Testis (tissue), 2 donors: Measurements from ENCODE around the gene SSBP3.

ENCODE experiments used
- POLR2A ChIP-seq: fragments of 450-650 bp; IDR thresholded peaks from one replicate; pipeline ENCODE4 v1.6.1; 2017; ENCODE audit warnings: antibody characterized with exemption, mild to moderate bottlenecking, moderate library complexity
- TF ChIP-seq, protein P1 (sequence below), 3 experiments: fragments of 450-650 bp in 2 of 3; fragments of 200-600 bp in 1 of 3; sonication (generic) in 1 of 3; IDR thresholded peaks; one replicate each; pipeline ENCODE4 v1.5.1; 2016 to 2019; ENCODE audit warnings: antibody characterized with exemption in 3 of 3, mild to moderate bottlenecking in 2 of 3, moderate library complexity in 1 of 3

DNA sequence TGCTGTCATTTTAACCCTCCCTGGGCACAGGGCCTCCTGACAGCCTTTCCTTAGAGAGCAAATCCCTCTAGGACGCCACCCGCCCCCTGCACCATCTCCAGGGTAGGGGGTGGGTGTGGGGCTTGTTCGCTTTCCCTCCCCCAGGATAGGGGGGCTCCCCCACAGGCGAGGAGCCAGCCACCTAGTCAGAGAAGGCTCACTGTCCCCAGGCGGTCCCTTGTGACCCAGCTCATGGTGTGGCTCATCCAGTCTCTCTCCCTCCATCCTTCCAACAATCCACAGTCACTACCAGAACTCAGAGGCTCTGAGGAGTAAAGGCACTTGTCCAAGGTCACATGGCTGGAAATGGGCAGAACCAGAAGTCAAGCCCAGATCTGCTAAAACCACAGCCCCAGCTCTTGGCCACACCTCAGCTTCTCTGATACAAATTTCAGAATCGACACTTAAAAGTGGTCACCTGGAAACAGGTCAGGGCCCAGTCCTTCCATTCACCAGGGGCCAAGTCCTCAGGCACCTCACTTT, 116.4 kb downstream of the SSBP3 start:
- TF ChIP-seq, protein P1, sequence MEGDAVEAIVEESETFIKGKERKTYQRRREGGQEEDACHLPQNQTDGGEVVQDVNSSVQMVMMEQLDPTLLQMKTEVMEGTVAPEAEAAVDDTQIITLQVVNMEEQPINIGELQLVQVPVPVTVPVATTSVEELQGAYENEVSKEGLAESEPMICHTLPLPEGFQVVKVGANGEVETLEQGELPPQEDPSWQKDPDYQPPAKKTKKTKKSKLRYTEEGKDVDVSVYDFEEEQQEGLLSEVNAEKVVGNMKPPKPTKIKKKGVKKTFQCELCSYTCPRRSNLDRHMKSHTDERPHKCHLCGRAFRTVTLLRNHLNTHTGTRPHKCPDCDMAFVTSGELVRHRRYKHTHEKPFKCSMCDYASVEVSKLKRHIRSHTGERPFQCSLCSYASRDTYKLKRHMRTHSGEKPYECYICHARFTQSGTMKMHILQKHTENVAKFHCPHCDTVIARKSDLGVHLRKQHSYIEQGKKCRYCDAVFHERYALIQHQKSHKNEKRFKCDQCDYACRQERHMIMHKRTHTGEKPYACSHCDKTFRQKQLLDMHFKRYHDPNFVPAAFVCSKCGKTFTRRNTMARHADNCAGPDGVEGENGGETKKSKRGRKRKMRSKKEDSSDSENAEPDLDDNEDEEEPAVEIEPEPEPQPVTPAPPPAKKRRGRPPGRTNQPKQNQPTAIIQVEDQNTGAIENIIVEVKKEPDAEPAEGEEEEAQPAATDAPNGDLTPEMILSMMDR (IDR thresholded peaks at IDR 0.05) = no peak
- no peak for TF ChIP-seq POLR2A
